ENCODE data around the gene DEPP1. TPM values are rescaled to one million over a fixed set of nuclear protein-coding genes. Genes with fewer than 3 reads are reported as not detected.
A peak's percentile ranks its signal among the peaks of the same experiment; 100 is the strongest.

Gene DEPP1
- total and polyA plus RNA-seq, 2 of the 13 experiments (the other 11 are each of a cell fraction or from before 2014, with no cell fraction given): 14.8 to 270 TPM

- TF ChIP-seq SALL1 (CRISPR knock-in tag; IDR thresholded peaks at IDR 0.05) (peak; percentile 97), TFAP4 (IDR thresholded peaks at IDR 0.05; ENCODE audit: borderline replicate concordance, low read depth) (peak; percentile 48; the same call in 1 of the 2 replicates), KLF15 (CRISPR knock-in tag; IDR thresholded peaks at IDR 0.05; ENCODE audit: borderline replicate concordance) (no peak), MNT (IDR thresholded peaks at IDR 0.05) (0 out of 2 replicates have a peak, but pooled peaks have one; percentile 3), MAX (IDR thresholded peaks at IDR 0.05) (peak; percentile 42), ZNF883 (CRISPR knock-in tag; IDR thresholded peaks at IDR 0.05; ENCODE audit: not compliant biosample characterization) (peak; percentile 39), IRX3 (CRISPR knock-in tag; IDR thresholded peaks at IDR 0.05; ENCODE audit: borderline replicate concordance, low read depth) (no peak), ZNF256 (CRISPR knock-in tag; conservative IDR thresholded peaks at IDR 0.05) (no peak), HNF4G (IDR thresholded peaks at IDR 0.05; ENCODE audit: borderline replicate concordance, low read depth, low read length) (peak; percentile 91), HNF4G (CRISPR knock-in tag; IDR thresholded peaks at IDR 0.05; ENCODE audit: borderline replicate concordance, low read depth) (peak; percentile 97), SP140L (CRISPR knock-in tag; IDR thresholded peaks at IDR 0.05; ENCODE audit: borderline replicate concordance) (0 out of 2 replicates have a peak, but pooled peaks have one; percentile 4), GATA4 (IDR thresholded peaks at IDR 0.05; ENCODE audit: borderline replicate concordance, low read depth) (peak; percentile 95), KDM6A (CRISPR knock-in tag; IDR thresholded peaks at IDR 0.05; ENCODE audit: low read depth) (peak; percentile 65), ARHGAP35 (CRISPR knock-in tag; IDR thresholded peaks at IDR 0.05; ENCODE audit: borderline replicate concordance) (no peak), GZF1 (CRISPR knock-in tag; IDR thresholded peaks at IDR 0.05) (no peak), NFYB (CRISPR knock-in tag; IDR thresholded peaks at IDR 0.05) (no peak), ZNF557 (CRISPR knock-in tag; IDR thresholded peaks at IDR 0.05) (peak; percentile 64; the same call in 1 of the 2 replicates), NFE2L2 (IDR thresholded peaks at IDR 0.05; ENCODE audit: low read length) (no peak; the same call in 1 of the 2 replicates), GMEB2 (CRISPR knock-in tag; IDR thresholded peaks at IDR 0.05; ENCODE audit: low read depth) (no peak), RARG (CRISPR knock-in tag; IDR thresholded peaks at IDR 0.05; ENCODE audit: low read depth) (no peak), ZNF850 (CRISPR knock-in tag; conservative IDR thresholded peaks at IDR 0.05) (no peak)
These were observed 1.9 kb upstream of the DEPP1 start (continued) for GRCh38 chr10:44980309-44981171.
